GM23248 (cell line): ENCODE results near the gene ARHGAP26. TPM values are rescaled to one million over a fixed set of nuclear protein-coding genes. Genes with fewer than 3 reads are reported as not detected.

Experiments
- DNase-seq: peaks from one replicate; pipeline ENCODE4 v3.0.0-alpha.2; 2015
- H2AFZ ChIP-seq: fragments of 200-600 bp; sonication (generic); 2 replicates; pipeline ENCODE4 v1.6.1; 2016; ENCODE audit warnings: antibody characterized with exemption
- H3F3A ChIP-seq: fragments of 200-600 bp; sonication (generic); 2 replicates; pipeline ENCODE4 v1.6.1; 2016; ENCODE audit warnings: mild to moderate bottlenecking, antibody characterized with exemption, mixed run types; ENCODE audit not compliant: insufficient read depth
- H3K27ac ChIP-seq: fragments of 200-600 bp; sonication (generic); 2 replicates; pipeline ENCODE4 v1.5.1; 2016; ENCODE audit warnings: mild to moderate bottlenecking
- H3K27me3 ChIP-seq: fragments of 200-600 bp; sonication (generic); replicated peaks from 2 replicates; pipeline ENCODE4 v1.6.1; 2016; ENCODE audit warnings: mild to moderate bottlenecking; ENCODE audit not compliant: insufficient read depth
- H3K36me3 ChIP-seq: fragments of 200-600 bp; sonication (generic); 2 replicates; pipeline ENCODE4 v1.6.1; 2016; ENCODE audit warnings: low read depth, mild to moderate bottlenecking
- H3K4me1 ChIP-seq: fragments of 200-600 bp; sonication (generic); 2 replicates; pipeline ENCODE4 v1.6.1; 2016; ENCODE audit warnings: mild to moderate bottlenecking; ENCODE audit not compliant: insufficient read depth
- H3K4me2 ChIP-seq: fragments of 200-600 bp; sonication (generic); one replicate; pipeline ENCODE4 v1.6.1; 2016; ENCODE audit warnings: mild to moderate bottlenecking; ENCODE audit not compliant: unreplicated experiment
- H3K4me3 ChIP-seq: fragments of 200-600 bp; sonication (generic); 2 replicates; pipeline ENCODE4 v1.5.1; 2016; ENCODE audit warnings: mild to moderate bottlenecking
- H3K79me2 ChIP-seq: fragments of 200-600 bp; sonication (generic); 2 replicates; pipeline ENCODE4 v1.6.1; 2016; ENCODE audit warnings: mild to moderate bottlenecking; ENCODE audit not compliant: insufficient read depth
- H3K9ac ChIP-seq: fragments of 200-600 bp; sonication (generic); 2 replicates; pipeline ENCODE4 v1.6.1; 2016; ENCODE audit warnings: mild to moderate bottlenecking
- H3K9me2 ChIP-seq: fragments of 200-600 bp; sonication (generic); 2 replicates; pipeline ENCODE4 v1.6.1; 2016; ENCODE audit warnings: mixed run types, mild to moderate bottlenecking, moderate library complexity; ENCODE audit not compliant: insufficient read depth
- H3K9me3 ChIP-seq: fragments of 200-600 bp; sonication (generic); one replicate; pipeline ENCODE4 v1.6.1; 2017; ENCODE audit warnings: low read depth
- H4K20me1 ChIP-seq: fragments of 200-600 bp; sonication (generic); 2 replicates; pipeline ENCODE4 v1.6.0; 2016; ENCODE audit not compliant: insufficient read depth
- EZH2 ChIP-seq: fragments of 200-600 bp; sonication (generic); IDR thresholded peaks from 2 replicates; pipeline ENCODE4 v1.6.1; 2018; ENCODE audit warnings: antibody characterized with exemption, mild to moderate bottlenecking; ENCODE audit not compliant: insufficient read depth, poor library complexity, severe bottlenecking
- EZH2phosphoT487 ChIP-seq: fragments of 200-600 bp; sonication (generic); IDR thresholded peaks from 2 replicates; pipeline ENCODE4 v1.6.1; 2018; ENCODE audit warnings: antibody characterized with exemption, moderate library complexity, mild to moderate bottlenecking, low read depth; ENCODE audit not compliant: insufficient read depth
- WGBS, 2 experiments: methylation state at CpG; one replicate each; pipeline ENCODE4 v1.1.6; 2015 to 2017; ENCODE audit warnings: low lambda C conversion rate in 2 of 2, low coverage in 1 of 2; ENCODE audit errors: missing lambda C conversion rate in 2 of 2; 5-methylcytosine and 5-hydroxymethylcytosine counted together
- in situ Hi-C: fragments of 300-500 bp; cut with MboI; formaldehyde crosslinking; loops from 2 replicates; pipeline ENCODE4 v1.15.0; 2020
- polyA plus RNA-seq: library from polyadenylated mRNA; unstranded; fragments of >200 nt; fragmentation: Nextera tagmentation; extraction: Ambion mirVana; gene quantifications from 2 replicates; pipeline ENCODE4 v1.2.1, GENCODE V29; 2016
- total RNA-seq: library from RNA; depleted of rRNA; stranded (reverse); fragments of >200 nt; shearing (Covaris generic); gene quantifications from 2 replicates; pipeline ENCODE4 v1.2.3, GENCODE V29; 2014

ARHGAP26 gene
- total and polyA plus RNA-seq, 2 experiments from 2014 or later = 1.6 to 1.7 TPM

- H3K4me3 ChIP-seq = no peak overlapping the region
- no peaks in the 10 kb centered on the region for H3K36me3 ChIP-seq
- H3K9me2 ChIP-seq = no peaks in the 10 kb centered on the region
- no peak overlapping the region for H3K4me2 ChIP-seq
- H3F3A ChIP-seq = peaks cover 11% of the 10 kb centered on the region; the same call in 1 of the 2 replicates
- no peak overlapping the region for H3K9ac ChIP-seq
- no peaks in the 10 kb centered on the region for H3K27me3 ChIP-seq
- TF ChIP-seq EZH2phosphoT487 (no peak), EZH2 (no peak)
- no peaks in the 10 kb centered on the region for H4K20me1 ChIP-seq
- H3K27ac ChIP-seq = no peak overlapping the region
- no peaks in the 10 kb centered on the region for H3K79me2 ChIP-seq
- 85 to 86% methylated on average over 2 of the region's 2 CpGs for WGBS, 2 experiments
- no peak overlapping the region for H2AFZ ChIP-seq
- H3K9me3 ChIP-seq = no peaks in the 10 kb centered on the region
- in situ Hi-C loops = no loop called here
- DNase-seq = no peak
- peaks cover 11% of the 10 kb centered on the region; the same call in 1 of the 2 replicates for H3K4me1 ChIP-seq
Observed at GRCh38 chr5:142905348-142905747, 135.2 kb downstream of the ARHGAP26 start.

GRCh38 chr5:142906863-142907671, 136.9 kb downstream of the ARHGAP26 start:
- Histone ChIP-seq H3K36me3 (no peaks in the 10 kb centered on the region), H3K27me3 (no peaks in the 10 kb centered on the region), H3K4me1 (peaks cover 6% of the 10 kb centered on the region; the same call in 1 of the 2 replicates), H3K79me2 (no peaks in the 10 kb centered on the region), H3K4me2 (peak overlapping the region; percentile 12), H2AFZ (0 out of 2 replicates have a peak overlapping the region, but pooled peaks have one; percentile 1), H3K27ac (no peak overlapping the region), H3K9me3 (no peaks in the 10 kb centered on the region), H3K9ac (no peak overlapping the region), H4K20me1 (no peaks in the 10 kb centered on the region), H3K4me3 (no peak overlapping the region), H3F3A (peaks cover 11% of the 10 kb centered on the region; the same call in 1 of the 2 replicates), H3K9me2 (no peaks in the 10 kb centered on the region)
- DNase-seq = peak; percentile 70
- in situ Hi-C loops = no loop called here
- TF ChIP-seq EZH2 (no peak), EZH2phosphoT487 (no peak)
- 29 to 35% methylated on average over 7 of the region's 7 CpGs for WGBS, 2 experiments

- Histone ChIP-seq H3K27me3 (no peaks in the 10 kb centered on the region), H2AFZ (no peak overlapping the region), H3K4me3 (no peak overlapping the region), H3K9me3 (no peaks in the 10 kb centered on the region), H3K79me2 (no peaks in the 10 kb centered on the region), H3K9me2 (no peaks in the 10 kb centered on the region), H3K27ac (no peak overlapping the region), H3K4me2 (no peak overlapping the region), H3F3A (peaks cover 11% of the 10 kb centered on the region; the same call in 1 of the 2 replicates), H3K9ac (no peak overlapping the region), H3K36me3 (no peaks in the 10 kb centered on the region), H3K4me1 (peaks cover 6% of the 10 kb centered on the region; the same call in 1 of the 2 replicates), H4K20me1 (no peaks in the 10 kb centered on the region)
- DNase-seq = no peak
- 85 to 90% methylated on average over 3 of the region's 3 CpGs for WGBS, 2 experiments
- in situ Hi-C loops = no loop called here
- TF ChIP-seq EZH2 = no peak
- TF ChIP-seq EZH2phosphoT487 = no peak
Observed at GRCh38 chr5:142908659-142909058, 138.5 kb downstream of the ARHGAP26 start.

- DNase-seq = no peak
- 89 to 91% methylated on average over 6 of the region's 6 CpGs for WGBS, 2 experiments
- Histone ChIP-seq H3K9ac (no peak overlapping the region), H3F3A (peaks cover 11% of the 10 kb centered on the region; the same call in 1 of the 2 replicates), H3K4me3 (no peak overlapping the region), H4K20me1 (no peaks in the 10 kb centered on the region), H3K36me3 (no peaks in the 10 kb centered on the region), H3K4me2 (no peak overlapping the region), H3K27me3 (no peaks in the 10 kb centered on the region), H2AFZ (no peak overlapping the region), H3K9me3 (no peaks in the 10 kb centered on the region), H3K79me2 (no peaks in the 10 kb centered on the region), H3K9me2 (no peaks in the 10 kb centered on the region), H3K27ac (no peak overlapping the region), H3K4me1 (peaks cover 6% of the 10 kb centered on the region; the same call in 1 of the 2 replicates)
- no peak for TF ChIP-seq EZH2phosphoT487
- TF ChIP-seq EZH2 = no peak
- in situ Hi-C loops = no loop called here
Observed at GRCh38 chr5:142910128-142910527, 140.0 kb downstream of the ARHGAP26 start.
